ENCODE results near the gene AP1G1.
"Not testable (repeated sequence)": the region's sequence is repeated elsewhere in the genome, so short reads cannot be mapped to it uniquely, and the experiment has no call there.

AP1G1 gene

DNA sequence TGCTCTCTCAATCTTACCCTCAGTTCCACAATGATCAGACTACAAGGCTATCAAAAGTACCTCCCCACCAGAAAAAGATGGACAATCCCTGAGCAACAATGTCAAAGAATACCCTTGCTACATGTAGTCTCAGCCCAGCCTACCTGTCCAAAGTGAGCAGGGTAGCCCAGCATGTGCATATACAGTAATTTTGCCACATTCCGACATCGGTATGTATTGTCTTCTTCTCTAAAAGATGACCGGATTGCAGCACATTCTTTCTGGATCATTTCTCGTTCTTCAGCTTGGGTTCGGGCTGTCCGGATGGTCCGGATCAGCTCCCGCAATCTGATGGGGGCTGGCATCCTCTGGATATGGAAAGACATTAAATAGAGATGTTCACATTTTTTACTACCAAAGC, 19.5 kb downstream of the AP1G1 start:
- TF ChIP-seq YY1 (IDR thresholded peaks at IDR 0.05; ENCODE audit: insufficient read depth, insufficient read length) (no peak), SUZ12 (IDR thresholded peaks at IDR 0.05; ENCODE audit: extremely low read depth, insufficient read depth, insufficient read length) (no peak), ZNF274 (IDR thresholded peaks at IDR 0.05; ENCODE audit: low read depth, low read length) (no peak)
- H3K9ac ChIP-seq (ENCODE audit: insufficient read length, low read depth) = no peak overlapping the region
- H3K36me3 ChIP-seq (ENCODE audit: insufficient read depth, insufficient read length, low read length) = peaks cover 43% of the 10 kb centered on the region
- DNase-seq (ENCODE audit: low read depth, low spot score) = no peak
- no peaks in the 10 kb centered on the region for H3K27me3 ChIP-seq (ENCODE audit: insufficient read depth, insufficient read length)
- H3K4me1 ChIP-seq (ENCODE audit: insufficient read depth, insufficient read length) = no peaks in the 10 kb centered on the region
- no peak overlapping the region for H3K4me3 ChIP-seq (ENCODE audit: insufficient read length, low read depth)
- no peaks in the 10 kb centered on the region for H3K9me3 ChIP-seq (ENCODE audit: insufficient read depth, low read length)

DNA sequence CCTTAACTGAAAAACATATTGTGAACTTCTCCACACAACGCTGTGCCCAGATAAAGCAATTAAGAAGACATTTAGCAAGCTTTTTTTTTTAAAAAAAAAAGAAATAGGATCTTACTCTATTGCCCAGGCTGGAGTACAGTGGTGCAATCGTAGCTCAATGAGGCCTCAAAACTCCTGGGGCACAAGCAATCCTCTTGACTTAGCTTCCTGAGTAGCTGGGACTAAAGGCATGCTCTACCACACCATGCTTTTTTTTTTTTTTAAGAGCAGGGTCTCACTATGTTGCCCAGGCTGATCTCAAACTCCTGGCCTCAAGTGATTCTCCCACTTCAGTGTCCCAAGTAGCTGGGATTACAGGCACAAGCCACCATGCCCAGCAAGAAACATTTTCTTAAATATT, 20.1 kb downstream of the AP1G1 start:
- Histone ChIP-seq H3K9ac (ENCODE audit: insufficient read length, low read depth) (no peak overlapping the region), H3K4me3 (ENCODE audit: insufficient read length, low read depth) (no peak overlapping the region), H3K36me3 (ENCODE audit: insufficient read depth, insufficient read length, low read length) (peaks cover 49% of the 10 kb centered on the region), H3K9me3 (ENCODE audit: insufficient read depth, low read length) (no peaks in the 10 kb centered on the region), H3K4me1 (ENCODE audit: insufficient read depth, insufficient read length) (no peaks in the 10 kb centered on the region), H3K27me3 (ENCODE audit: insufficient read depth, insufficient read length) (no peaks in the 10 kb centered on the region)
- DNase-seq (ENCODE audit: low read depth, low spot score) = no peak
- TF ChIP-seq SUZ12 (IDR thresholded peaks at IDR 0.05; ENCODE audit: extremely low read depth, insufficient read depth, insufficient read length) = no peak
- TF ChIP-seq YY1 (IDR thresholded peaks at IDR 0.05; ENCODE audit: insufficient read depth, insufficient read length) = no peak
- TF ChIP-seq ZNF274 (IDR thresholded peaks at IDR 0.05; ENCODE audit: low read depth, low read length) = no peak

DNA sequence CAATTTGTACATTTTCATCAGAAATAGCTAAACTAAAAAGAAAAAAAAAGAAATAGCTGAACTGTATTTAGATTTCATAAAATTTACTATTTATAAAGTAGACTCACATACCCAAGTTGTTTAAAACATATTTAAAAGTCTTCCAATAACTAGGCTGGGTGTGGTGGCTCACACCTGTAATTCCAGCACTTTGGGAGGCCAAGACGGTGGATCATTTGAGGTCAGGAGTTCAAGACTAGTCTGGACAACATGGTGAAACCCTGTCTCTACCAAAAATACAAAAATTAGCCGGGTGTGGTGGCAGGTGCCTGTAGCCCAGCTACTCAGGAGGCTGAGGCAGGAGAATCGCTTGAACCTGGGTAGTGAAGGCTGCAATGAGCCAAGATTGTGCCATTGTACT, 23.5 kb downstream of the AP1G1 start:
- not testable (repeated sequence) for DNase-seq (ENCODE audit: low read depth, low spot score); H3K4me3 ChIP-seq (ENCODE audit: insufficient read length, low read depth); H3K9ac ChIP-seq (ENCODE audit: insufficient read length, low read depth); H3K27me3 ChIP-seq (ENCODE audit: insufficient read depth, insufficient read length); H3K9me3 ChIP-seq (ENCODE audit: insufficient read depth, low read length); H3K4me1 ChIP-seq (ENCODE audit: insufficient read depth, insufficient read length)
- peaks cover 51% of the 10 kb centered on the region for H3K36me3 ChIP-seq (ENCODE audit: insufficient read depth, insufficient read length, low read length)

DNA sequence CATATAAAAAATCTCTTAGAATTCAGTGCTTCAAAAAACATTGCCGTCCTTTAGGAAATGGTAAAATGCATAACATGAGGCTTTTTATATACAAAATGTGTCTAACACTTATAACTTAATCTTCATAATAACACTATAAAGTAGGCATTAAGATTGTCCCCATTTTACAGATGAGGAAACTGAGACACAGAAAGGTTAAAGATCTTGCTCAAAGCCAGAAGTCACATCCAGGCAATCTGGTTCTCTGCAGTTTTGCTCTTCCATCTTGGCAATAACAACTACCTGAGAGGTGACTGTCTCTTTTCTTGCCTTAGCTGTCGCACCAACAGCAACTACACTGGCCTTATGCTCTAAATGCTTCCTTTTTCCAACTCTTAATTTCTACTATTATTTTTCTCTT, 24.5 kb downstream of the AP1G1 start:
- H3K4me1 ChIP-seq (ENCODE audit: insufficient read depth, insufficient read length) = no peaks in the 10 kb centered on the region
- TF ChIP-seq ZNF274 (IDR thresholded peaks at IDR 0.05; ENCODE audit: low read depth, low read length) (no peak), YY1 (IDR thresholded peaks at IDR 0.05; ENCODE audit: insufficient read depth, insufficient read length) (no peak)
- H3K36me3 ChIP-seq (ENCODE audit: insufficient read depth, insufficient read length, low read length) = peaks cover 54% of the 10 kb centered on the region
- no peaks in the 10 kb centered on the region for H3K27me3 ChIP-seq (ENCODE audit: insufficient read depth, insufficient read length)
- H3K4me3 ChIP-seq (ENCODE audit: insufficient read length, low read depth) = no peak overlapping the region
- no peak for DNase-seq (ENCODE audit: low read depth, low spot score)
- H3K9ac ChIP-seq (ENCODE audit: insufficient read length, low read depth) = no peak overlapping the region
- H3K9me3 ChIP-seq (ENCODE audit: insufficient read depth, low read length) = no peaks in the 10 kb centered on the region

DNA sequence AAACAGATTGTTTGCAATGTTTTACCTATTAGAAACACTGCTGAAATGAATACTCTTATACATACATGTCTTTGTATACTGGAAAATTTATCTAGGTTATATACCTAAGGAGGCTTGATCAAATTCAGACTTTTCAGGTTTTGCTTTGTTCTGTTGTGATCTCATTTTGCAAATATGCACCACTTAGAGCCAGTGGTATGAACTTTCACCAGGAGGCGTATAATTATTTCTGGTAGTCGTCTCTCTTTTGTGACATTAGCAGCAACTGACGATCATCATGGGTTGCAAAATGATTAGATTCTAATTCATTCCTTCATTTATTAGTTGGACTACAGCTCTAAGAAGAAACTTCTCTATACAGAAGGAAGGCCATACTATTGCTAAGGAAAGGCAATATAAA, 26.9 kb downstream of the AP1G1 start:
- H3K9ac ChIP-seq (ENCODE audit: insufficient read length, low read depth) = no peak overlapping the region

DNA sequence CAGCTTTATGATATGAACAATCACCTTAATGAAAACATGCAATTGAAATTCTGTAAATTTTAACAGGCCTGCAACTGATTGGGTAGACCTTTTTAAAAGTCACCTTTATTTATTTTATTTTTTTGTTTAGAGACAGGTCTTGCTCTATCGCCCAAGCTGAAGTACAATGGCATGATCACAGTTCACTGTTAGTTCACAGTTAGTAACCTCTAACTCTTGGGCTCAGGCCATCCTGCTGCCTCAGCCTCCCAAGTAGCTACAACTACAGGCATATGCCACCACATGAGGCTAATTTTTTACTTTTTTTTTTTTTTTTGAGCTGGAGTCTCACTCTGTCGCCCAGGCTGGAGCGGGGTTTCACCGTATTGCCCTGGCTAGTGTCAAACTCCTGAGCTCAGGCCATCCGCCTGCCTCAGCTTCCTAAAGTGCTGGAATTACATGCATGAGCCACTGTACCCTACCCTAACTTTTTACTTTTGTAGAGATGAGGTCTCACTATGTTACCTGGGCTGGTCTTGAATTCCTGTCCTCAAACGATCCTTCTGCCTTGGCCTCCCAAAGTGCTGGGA, 28.0 kb downstream of the AP1G1 start:
- Histone ChIP-seq H3K9ac (ENCODE audit: insufficient read length, low read depth) (no peak overlapping the region), H3K9me3 (ENCODE audit: insufficient read depth, low read length) (no peaks in the 10 kb centered on the region), H3K27me3 (ENCODE audit: insufficient read depth, insufficient read length) (no peaks in the 10 kb centered on the region), H3K36me3 (ENCODE audit: insufficient read depth, insufficient read length, low read length) (peaks cover 36% of the 10 kb centered on the region), H3K4me3 (ENCODE audit: insufficient read length, low read depth) (no peak overlapping the region), H3K4me1 (ENCODE audit: insufficient read depth, insufficient read length) (no peaks in the 10 kb centered on the region)
- TF ChIP-seq ZNF274 (IDR thresholded peaks at IDR 0.05; ENCODE audit: low read depth, low read length) (no peak), SUZ12 (IDR thresholded peaks at IDR 0.05; ENCODE audit: extremely low read depth, insufficient read depth, insufficient read length) (no peak), YY1 (IDR thresholded peaks at IDR 0.05; ENCODE audit: insufficient read depth, insufficient read length) (no peak)
- DNase-seq (ENCODE audit: low read depth, low spot score) = no peak

More for the DNA sequence above, 26.9 kb downstream of the AP1G1 start:
- Histone ChIP-seq H3K9me3 (ENCODE audit: insufficient read depth, low read length) (no peaks in the 10 kb centered on the region), H3K27me3 (ENCODE audit: insufficient read depth, insufficient read length) (no peaks in the 10 kb centered on the region), H3K36me3 (ENCODE audit: insufficient read depth, insufficient read length, low read length) (peaks cover 42% of the 10 kb centered on the region), H3K4me3 (ENCODE audit: insufficient read length, low read depth) (no peak overlapping the region), H3K4me1 (ENCODE audit: insufficient read depth, insufficient read length) (no peaks in the 10 kb centered on the region)
- DNase-seq (ENCODE audit: low read depth, low spot score) = no peak
- TF ChIP-seq SUZ12 (IDR thresholded peaks at IDR 0.05; ENCODE audit: extremely low read depth, insufficient read depth, insufficient read length) (no peak), ZNF274 (IDR thresholded peaks at IDR 0.05; ENCODE audit: low read depth, low read length) (no peak), YY1 (IDR thresholded peaks at IDR 0.05; ENCODE audit: insufficient read depth, insufficient read length) (no peak)

DNA sequence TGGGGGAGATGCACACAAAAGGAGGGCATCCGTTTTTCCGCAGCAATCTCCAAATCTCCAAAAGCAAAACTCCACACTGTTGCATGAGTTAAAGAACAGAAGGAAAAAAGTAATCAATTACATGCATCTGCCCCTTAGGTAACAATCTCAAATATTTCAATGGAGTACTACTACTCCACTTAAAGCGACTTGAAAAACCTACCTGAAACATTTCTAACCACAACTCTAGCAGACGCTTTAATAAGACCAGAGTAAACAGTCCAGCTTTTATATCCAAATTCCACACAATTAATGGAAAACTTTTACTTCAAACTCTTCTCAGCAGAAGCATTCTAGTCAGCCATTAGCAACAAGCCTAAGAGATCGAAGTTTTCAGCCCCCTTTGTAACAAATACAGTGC, 29.9 kb downstream of the AP1G1 start:
- no peak for DNase-seq (ENCODE audit: low read depth, low spot score)
- Histone ChIP-seq H3K9ac (ENCODE audit: insufficient read length, low read depth) (no peak overlapping the region), H3K4me3 (ENCODE audit: insufficient read length, low read depth) (no peak overlapping the region), H3K36me3 (ENCODE audit: insufficient read depth, insufficient read length, low read length) (peaks cover 32% of the 10 kb centered on the region), H3K4me1 (ENCODE audit: insufficient read depth, insufficient read length) (no peaks in the 10 kb centered on the region), H3K27me3 (ENCODE audit: insufficient read depth, insufficient read length) (no peaks in the 10 kb centered on the region), H3K9me3 (ENCODE audit: insufficient read depth, low read length) (no peaks in the 10 kb centered on the region)
- TF ChIP-seq SUZ12 (IDR thresholded peaks at IDR 0.05; ENCODE audit: extremely low read depth, insufficient read depth, insufficient read length) = no peak
- no peak for TF ChIP-seq ZNF274 (IDR thresholded peaks at IDR 0.05; ENCODE audit: low read depth, low read length)
- TF ChIP-seq YY1 (IDR thresholded peaks at IDR 0.05; ENCODE audit: insufficient read depth, insufficient read length) = no peak

DNA sequence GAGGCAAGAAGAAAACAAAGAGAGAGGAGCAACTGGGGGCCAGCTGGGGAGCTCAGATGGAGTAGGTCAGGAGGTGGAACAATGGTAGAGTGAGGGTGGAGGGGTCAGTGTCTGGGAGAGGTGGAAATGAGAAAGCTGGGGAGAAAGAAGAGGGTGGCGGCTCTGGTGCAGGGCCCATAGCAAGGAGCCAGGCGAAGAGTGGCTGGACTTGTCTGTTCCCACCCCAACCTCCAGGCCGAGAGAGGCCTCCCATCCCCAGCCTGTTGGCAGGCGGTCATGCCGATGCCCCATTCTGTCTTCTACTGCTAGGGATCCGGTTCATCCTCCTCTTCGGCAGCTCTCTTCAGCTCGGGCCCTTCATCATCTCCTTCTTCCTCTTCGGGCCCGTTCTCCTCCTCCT, 31.3 kb downstream of the AP1G1 start:
- no peak for DNase-seq (ENCODE audit: low read depth, low spot score)
- Histone ChIP-seq H3K9me3 (ENCODE audit: insufficient read depth, low read length) (no peaks in the 10 kb centered on the region), H3K4me3 (ENCODE audit: insufficient read length, low read depth) (no peak overlapping the region), H3K9ac (ENCODE audit: insufficient read length, low read depth) (no peak overlapping the region), H3K4me1 (ENCODE audit: insufficient read depth, insufficient read length) (no peaks in the 10 kb centered on the region), H3K27me3 (ENCODE audit: insufficient read depth, insufficient read length) (no peaks in the 10 kb centered on the region), H3K36me3 (ENCODE audit: insufficient read depth, insufficient read length, low read length) (peaks cover 34% of the 10 kb centered on the region)
- TF ChIP-seq ZNF274 (IDR thresholded peaks at IDR 0.05; ENCODE audit: low read depth, low read length) (no peak), SUZ12 (IDR thresholded peaks at IDR 0.05; ENCODE audit: extremely low read depth, insufficient read depth, insufficient read length) (no peak), YY1 (IDR thresholded peaks at IDR 0.05; ENCODE audit: insufficient read depth, insufficient read length) (no peak)

All from NT2/D1 (cell line).